ENCODE results near the gene CENPE. TPM values are rescaled to one million over a fixed set of nuclear protein-coding genes. Genes with fewer than 3 reads are reported as not detected.

The CENPE gene
- total and polyA plus RNA-seq, 2 donors (not counting 1 experiment from before 2014, with no cell fraction given): 0.15 to 2.8 TPM

- Histone ChIP-seq H3K27me3 (replicated peaks in 1 of 4; ENCODE audit: control extremely low read depth in 1 of 4, control insufficient read depth in 3 of 4, insufficient read depth in 4 of 4, low read length in 3 of 4) (no peaks in the 10 kb centered on the region), H3K4me1 (ENCODE audit: control insufficient read depth in 2 of 2, insufficient read depth in 2 of 2, low read length in 2 of 2) (peaks cover 8 to 11% of the 10 kb centered on the region in 2 donors), H3K4me3 (ENCODE audit: control extremely low read depth in 1 of 5, extremely low read depth in 1 of 5, insufficient read depth in 1 of 5, low read depth in 2 of 5, low read length in 4 of 5) (peak overlapping the region in 4 of 5 experiments; percentile 30 to 72 (median 59)), H3K4me2 (replicated peaks; ENCODE audit: low read depth, low read length, poor library complexity, severe bottlenecking) (peak overlapping the region; percentile 72), H2AFZ (ENCODE audit: insufficient read depth, low read depth, low read length, poor library complexity, severe bottlenecking) (peak overlapping the region; percentile 79), H4K20me1 (ENCODE audit: control insufficient read depth, insufficient read depth, low read length, poor library complexity, severe bottlenecking) (no peaks in the 10 kb centered on the region), H3K79me2 (ENCODE audit: control insufficient read depth, insufficient read depth, low read length) (peaks cover 19% of the 10 kb centered on the region), H3K9me3 (ENCODE audit: control extremely low read depth in 1 of 3, control insufficient read depth in 2 of 3, insufficient read depth in 1 of 3, low read length in 2 of 3) (no peaks in the 10 kb centered on the region), H3K36me3 (replicated peaks in 1 of 2; ENCODE audit: control extremely low read depth in 1 of 2, control insufficient read depth in 1 of 2, extremely low read depth in 1 of 2, insufficient read depth in 2 of 2, low read length in 1 of 2) (no peaks in the 10 kb centered on the region), H3K9ac (ENCODE audit: low read length) (peak overlapping the region; percentile 59), H3K27ac (ENCODE audit: low read length in 2 of 2) (no peak overlapping the region)
- ChIA-PET CTCF (interaction anchor here (0.6 to 4.3 kb wide), 18 partner anchors 8 to 799 kb away, joined by 3 to 38 read pairs (median 4); partner anchors contain the start of genes MANBA, SLC9B1 and UBE2D3), POLR2A (interaction anchor here (1.2 to 1.3 kb wide), 2 partner anchors 22 to 271 kb away, joined by 4 read pairs; partner anchors contain the start of gene UBE2D3)
- WGBS (ENCODE audit: insufficient coverage): 68% methylated on average over 2 of the region's 4 CpGs
- TF ChIP-seq CTCF (IDR thresholded peaks at IDR 0.05): no peak
- TF ChIP-seq EZH2 (IDR thresholded peaks at IDR 0.05; ENCODE audit: borderline replicate concordance, insufficient read depth, low read depth, low read length, poor library complexity, severe bottlenecking): no peak
- ATAC-seq (ENCODE audit: low read depth): no peak
- DNase-seq: no peak
- intact Hi-C loops (cut with micrococcal nuclease): loop anchor here (1.0 to 5.0 kb wide), 12 partner anchors 24 to 754 kb away; partner anchors contain the start of genes CENPE, CISD2, MANBA and NFKB1
- H3K27me3 Mint-ChIP-seq: no peaks in the 10 kb centered on the region
- peak overlapping the region; percentile 89 for H3K4me3 Mint-ChIP-seq
- H3K4me1 Mint-ChIP-seq: peaks cover 13% of the 10 kb centered on the region
- peak overlapping the region; percentile 10 for H3K27ac Mint-ChIP-seq
- no peaks in the 10 kb centered on the region for H3K9me3 Mint-ChIP-seq (ENCODE audit: insufficient read depth)
Observed at GRCh38 chr4:103098756-103099440, 99.2 kb downstream of the CENPE start.

GRCh38 chr4:103098341-103098740, 99.8 kb downstream of the CENPE start:
- H3K4me3 ChIP-seq (ENCODE audit: control extremely low read depth in 1 of 5, extremely low read depth in 1 of 5, insufficient read depth in 1 of 5, low read depth in 2 of 5, low read length in 4 of 5): no peak overlapping the region
- ATAC-seq (ENCODE audit: low read depth) (no peak), DNase-seq (no peak)
- no peaks in the 10 kb centered on the region for H4K20me1 ChIP-seq (ENCODE audit: control insufficient read depth, insufficient read depth, low read length, poor library complexity, severe bottlenecking)
- H3K4me3 Mint-ChIP-seq: peak overlapping the region; percentile 23
- H3K27me3 Mint-ChIP-seq: no peaks in the 10 kb centered on the region
- peaks cover 19% of the 10 kb centered on the region for H3K79me2 ChIP-seq (ENCODE audit: control insufficient read depth, insufficient read depth, low read length)
- POLR2A ChIA-PET: interaction anchor here (1.2 kb wide), 1 partner anchor 21 kb away, joined by 4 read pairs; no protein-coding TSS in a partner anchor
- H3K4me1 Mint-ChIP-seq: peaks cover 13% of the 10 kb centered on the region
- no peak overlapping the region for H3K9ac ChIP-seq (ENCODE audit: low read length)
- H3K27ac ChIP-seq (ENCODE audit: low read length in 2 of 2): no peak overlapping the region
- H3K9me3 Mint-ChIP-seq (ENCODE audit: insufficient read depth): no peaks in the 10 kb centered on the region
- intact Hi-C loops (cut with micrococcal nuclease): loop anchor here (2.0 to 5.0 kb wide), 6 partner anchors 24 to 668 kb away; partner anchors contain the start of genes CISD2, MANBA and NFKB1
- H3K4me1 ChIP-seq (ENCODE audit: control insufficient read depth in 2 of 2, insufficient read depth in 2 of 2, low read length in 2 of 2): peaks cover 8 to 11% of the 10 kb centered on the region in 2 donors
- TF ChIP-seq CTCF (IDR thresholded peaks at IDR 0.05): no peak
- no peak for TF ChIP-seq EZH2 (IDR thresholded peaks at IDR 0.05; ENCODE audit: borderline replicate concordance, insufficient read depth, low read depth, low read length, poor library complexity, severe bottlenecking)
- no peak overlapping the region for H2AFZ ChIP-seq (ENCODE audit: insufficient read depth, low read depth, low read length, poor library complexity, severe bottlenecking)
- peak overlapping the region; percentile 72 for H3K4me2 ChIP-seq (replicated peaks; ENCODE audit: low read depth, low read length, poor library complexity, severe bottlenecking)
- no peaks in the 10 kb centered on the region for H3K9me3 ChIP-seq (ENCODE audit: control extremely low read depth in 1 of 3, control insufficient read depth in 2 of 3, insufficient read depth in 1 of 3, low read length in 2 of 3)
- H3K27me3 ChIP-seq (replicated peaks in 1 of 4; ENCODE audit: control extremely low read depth in 1 of 4, control insufficient read depth in 3 of 4, insufficient read depth in 4 of 4, low read length in 3 of 4): no peaks in the 10 kb centered on the region
- H3K27ac Mint-ChIP-seq: no peak overlapping the region
- CTCF ChIA-PET: interaction anchor here (0.6 to 4.3 kb wide), 4 partner anchors 8 to 668 kb away, joined by 4 to 38 read pairs (median 24); no protein-coding TSS in a partner anchor
- no peaks in the 10 kb centered on the region for H3K36me3 ChIP-seq (replicated peaks in 1 of 2; ENCODE audit: control extremely low read depth in 1 of 2, control insufficient read depth in 1 of 2, extremely low read depth in 1 of 2, insufficient read depth in 2 of 2, low read length in 1 of 2)
- 94% methylated on average over 7 of the region's 10 CpGs for WGBS (ENCODE audit: insufficient coverage)

Measured in B cell (primary cell).